ENCODE data around the gene DIPK2A.

DIPK2A gene

DNA sequence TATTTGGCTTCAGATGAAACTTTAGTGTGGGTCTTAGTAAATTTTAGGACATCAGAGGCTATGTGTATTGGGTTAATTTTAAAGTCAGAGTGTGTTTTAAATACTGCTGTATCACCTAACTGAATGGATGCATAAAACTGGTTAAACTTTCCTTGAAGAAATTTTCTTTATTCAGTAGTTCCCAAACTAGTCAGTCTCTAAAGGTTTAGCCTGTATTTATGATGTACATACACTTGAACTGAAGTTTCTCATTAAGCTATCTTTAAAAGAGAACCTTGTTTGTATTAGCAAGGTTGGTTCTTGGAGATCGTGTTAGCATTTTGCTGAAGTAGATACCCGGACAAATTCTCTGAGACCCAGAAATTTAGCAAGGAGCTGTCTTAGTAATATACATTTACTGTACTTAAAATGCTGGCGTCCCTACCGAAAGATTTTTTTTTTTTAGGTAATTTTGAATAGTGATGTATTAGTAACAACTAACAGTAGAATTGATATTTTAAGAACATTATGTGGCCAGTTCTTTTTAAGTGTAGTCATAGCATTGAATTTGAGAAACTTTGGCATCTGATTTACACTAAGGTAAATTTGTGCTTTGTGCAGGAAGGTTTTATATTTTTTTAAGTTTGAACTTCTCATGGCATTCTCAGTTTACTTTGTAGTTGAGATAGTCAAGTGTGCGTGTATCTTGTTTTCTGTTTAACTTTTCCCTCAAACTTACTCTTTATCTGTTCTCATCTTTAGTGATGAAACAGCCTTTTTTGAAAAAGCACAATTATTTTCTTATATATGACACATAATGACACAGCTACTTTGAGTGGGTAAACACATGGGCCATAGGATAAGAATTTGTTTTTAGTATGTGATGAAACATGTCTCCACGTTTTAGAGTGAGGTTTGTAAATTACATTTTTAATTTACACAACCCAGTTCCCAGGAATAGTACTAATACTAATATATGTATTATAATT, 2.9 kb downstream of the DIPK2A start:
- no peak for DNase-seq

DNA sequence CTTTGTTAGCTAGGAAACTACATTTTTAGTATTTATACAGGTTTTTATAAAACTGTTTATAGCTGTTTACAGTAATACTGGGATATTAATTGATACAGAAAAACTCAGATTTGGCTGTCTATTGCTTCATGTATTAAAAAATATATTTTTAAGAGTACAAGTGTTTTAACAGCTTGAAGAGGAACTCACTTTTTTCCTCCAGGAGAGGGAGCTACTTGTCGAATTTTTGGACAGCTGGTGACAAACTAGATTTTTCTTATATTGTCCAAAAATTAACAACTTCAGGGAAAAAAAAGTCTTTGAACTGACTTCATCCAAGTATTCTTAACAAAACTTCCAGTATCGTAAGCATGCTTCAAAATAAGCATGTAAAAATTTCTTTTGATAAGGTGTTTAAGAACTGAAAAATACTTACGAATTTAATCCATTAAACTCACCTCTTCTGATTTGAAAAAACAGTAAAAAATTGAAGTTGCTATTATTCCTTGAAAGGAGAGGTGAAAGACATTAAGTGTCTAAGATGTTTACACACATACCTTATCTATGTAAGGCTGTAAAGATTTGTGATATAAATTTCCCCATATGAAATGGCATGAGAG, 4.0 kb downstream of the DIPK2A start:
- DNase-seq, result peak; percentile 48

DNA sequence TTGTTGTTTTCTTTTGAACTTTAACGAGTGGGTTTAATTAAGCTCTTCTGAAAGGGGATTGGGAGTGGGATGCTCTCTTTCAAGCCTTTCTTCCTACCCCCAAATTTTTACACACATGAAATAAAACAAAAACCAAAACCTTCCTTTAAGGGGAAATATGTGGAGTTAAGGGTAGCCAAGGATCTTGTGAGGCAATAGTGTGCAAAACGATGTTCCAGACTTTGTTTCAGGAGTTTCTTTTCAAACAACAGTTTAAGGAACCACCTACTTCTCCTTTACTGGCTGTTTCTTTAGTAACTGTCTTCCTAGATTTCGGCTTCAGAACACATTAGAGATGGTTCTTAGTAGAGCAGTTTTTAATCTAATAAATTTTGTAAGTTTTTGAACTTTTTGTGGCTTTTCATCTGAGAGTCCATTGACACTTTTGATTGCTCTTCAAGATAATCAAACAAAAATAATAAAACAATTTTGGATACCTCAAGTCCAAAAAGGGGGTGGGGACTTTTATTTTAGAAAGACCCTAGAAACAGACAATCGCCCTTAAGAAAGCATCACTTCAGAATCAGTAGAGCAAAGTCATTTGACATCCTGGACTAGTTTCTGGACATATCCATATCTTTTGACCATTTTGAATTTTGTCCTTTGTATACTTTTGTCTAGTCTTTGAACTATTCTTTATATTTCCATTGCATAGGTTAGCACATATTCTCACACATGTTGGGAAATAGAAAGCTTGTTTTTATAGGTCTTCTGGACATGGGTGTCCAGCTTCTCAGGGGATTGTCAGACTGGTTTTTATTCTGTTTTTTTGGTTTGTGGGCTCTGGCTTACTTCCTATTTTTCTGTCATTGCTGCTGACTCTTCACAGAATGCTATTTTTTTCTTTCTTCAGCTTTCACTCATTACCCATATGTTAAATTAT, 6.0 kb downstream of the DIPK2A start:
- peak; percentile 88 for DNase-seq

DNA sequence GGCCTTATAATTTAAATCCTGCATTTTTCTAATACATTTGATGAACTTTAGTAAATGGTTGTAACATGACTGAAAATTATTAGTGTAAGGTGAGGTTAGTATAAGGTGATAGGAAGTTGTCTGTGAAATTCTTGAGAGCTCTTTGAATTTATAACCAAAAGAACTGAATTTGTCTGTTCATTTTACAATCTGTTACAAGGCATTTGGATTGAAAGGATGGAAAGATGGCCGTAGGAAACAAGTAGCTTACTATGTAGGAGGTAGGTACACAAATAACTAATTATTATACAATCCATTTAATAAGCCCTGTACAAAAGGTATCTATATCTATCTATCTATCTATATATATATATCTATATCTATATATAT, 6.6 kb downstream of the DIPK2A start:
- no peak for DNase-seq

DNA sequence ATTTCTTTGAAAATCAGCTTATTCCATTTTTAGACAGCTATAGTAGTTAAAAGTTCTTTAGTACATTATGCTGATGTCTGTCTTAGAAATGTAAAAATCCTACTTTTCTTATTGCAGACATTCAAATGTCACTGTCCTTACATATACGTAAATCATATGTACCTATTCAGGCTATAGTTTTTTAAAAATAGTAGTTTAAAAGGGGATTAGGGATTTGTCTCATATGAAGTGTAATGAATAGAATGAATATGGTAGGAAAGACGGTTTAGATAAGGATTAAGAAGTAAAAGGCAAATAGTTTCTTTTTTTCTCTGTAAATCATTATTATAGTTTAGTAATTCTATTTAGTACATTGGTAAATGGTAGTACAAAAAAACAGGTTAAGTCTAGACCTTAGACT, 7.4 kb downstream of the DIPK2A start:
- DNase-seq, result no peak

DNA sequence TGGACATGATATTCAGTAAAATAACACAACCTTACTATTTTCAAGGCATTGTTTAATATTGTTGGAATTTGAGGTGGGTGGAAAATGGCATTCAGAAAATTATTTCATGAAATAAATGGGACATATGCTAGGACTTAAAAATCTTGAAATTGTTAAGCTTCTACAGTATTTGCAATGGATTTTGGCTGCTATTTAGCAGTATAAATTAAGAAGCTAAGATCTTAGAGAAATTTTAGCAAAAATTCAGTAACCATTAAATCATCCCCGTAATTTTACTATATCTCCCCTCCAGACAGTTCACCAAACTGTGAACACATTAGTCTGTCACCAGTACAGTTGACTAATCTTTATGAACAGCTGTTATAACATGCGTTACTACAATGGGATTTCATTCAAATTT, 8.2 kb downstream of the DIPK2A start:
- no peak for DNase-seq

DNA sequence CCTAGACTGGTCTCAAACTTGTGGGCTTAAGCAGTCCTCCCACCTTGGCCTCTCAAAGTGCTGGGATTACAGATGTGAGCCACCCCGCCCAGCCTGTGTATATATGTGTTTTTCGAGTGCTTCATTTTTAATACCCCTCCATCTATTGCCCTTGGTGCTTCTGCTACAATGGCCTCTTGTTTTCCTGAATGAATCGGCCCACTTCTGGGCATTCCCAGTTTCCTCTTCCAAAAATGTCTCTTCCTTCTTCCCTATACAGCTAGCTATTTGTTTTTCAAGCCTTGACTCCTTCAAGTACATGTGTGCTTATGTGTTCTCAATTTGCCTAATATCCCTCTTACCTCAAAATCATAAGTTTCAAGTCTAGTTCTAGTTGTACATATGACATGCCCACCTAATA, 16.7 kb downstream of the DIPK2A start:
- DNase-seq, result no peak

DNA sequence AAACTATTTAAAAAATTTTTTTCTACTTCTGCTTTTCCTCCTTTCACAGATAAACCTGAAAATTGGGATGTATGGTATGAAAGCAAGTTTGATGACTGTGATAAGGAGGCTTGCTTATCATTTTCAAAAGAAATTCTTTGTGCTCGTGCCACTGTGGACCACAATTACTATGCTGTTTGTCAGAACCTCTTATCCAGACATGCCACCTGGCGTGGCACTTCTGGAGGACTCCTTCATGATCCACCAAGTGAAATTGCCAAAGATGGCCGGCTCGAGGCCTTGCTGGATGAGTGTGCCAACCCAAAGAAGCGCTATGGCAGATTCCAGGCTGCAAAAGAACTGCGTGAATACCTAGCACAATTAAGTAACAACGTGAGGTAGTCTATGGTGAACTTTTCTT, 17.8 kb downstream of the DIPK2A start:
- no peak for DNase-seq

DNA sequence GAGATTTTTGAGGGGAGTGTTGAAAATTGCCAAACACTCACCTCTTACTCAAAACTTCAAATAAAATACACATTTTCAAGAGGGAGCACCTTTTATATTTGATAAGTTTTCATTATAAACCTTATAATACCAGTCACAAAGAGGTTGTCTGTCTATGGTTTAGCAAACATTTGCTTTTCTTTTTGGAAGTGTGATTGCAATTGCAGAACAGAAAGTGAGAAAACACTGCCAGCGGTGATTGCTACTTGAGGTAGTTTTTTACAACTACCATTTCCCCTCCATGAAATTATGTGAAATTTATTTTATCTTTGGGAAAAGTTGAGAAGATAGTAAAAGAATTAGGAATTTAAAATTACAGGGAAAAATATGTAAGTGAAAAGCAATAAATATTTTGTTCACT, 20.1 kb downstream of the DIPK2A start:
- peak; percentile 23 for DNase-seq

DNA sequence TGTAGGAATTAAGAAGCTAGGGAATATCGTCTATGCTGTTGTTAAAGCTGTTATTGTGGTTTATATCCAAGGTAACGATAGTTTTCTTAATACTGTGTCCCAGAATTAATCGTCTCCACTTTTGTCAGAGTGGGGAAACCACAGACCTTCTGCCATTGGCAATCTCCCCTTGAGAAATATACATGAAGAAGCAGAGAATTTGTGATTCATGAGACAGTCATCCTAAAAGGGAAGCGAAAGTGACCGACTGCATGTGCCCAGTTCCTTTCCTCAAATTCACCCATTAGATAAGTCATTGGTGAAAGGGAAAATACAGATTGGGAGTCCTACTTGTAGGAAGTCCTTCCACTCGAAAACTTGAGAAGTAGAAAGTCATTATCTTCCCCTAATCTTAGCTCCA, 26.6 kb downstream of the DIPK2A start:
- peak; percentile 99 for DNase-seq

DNA sequence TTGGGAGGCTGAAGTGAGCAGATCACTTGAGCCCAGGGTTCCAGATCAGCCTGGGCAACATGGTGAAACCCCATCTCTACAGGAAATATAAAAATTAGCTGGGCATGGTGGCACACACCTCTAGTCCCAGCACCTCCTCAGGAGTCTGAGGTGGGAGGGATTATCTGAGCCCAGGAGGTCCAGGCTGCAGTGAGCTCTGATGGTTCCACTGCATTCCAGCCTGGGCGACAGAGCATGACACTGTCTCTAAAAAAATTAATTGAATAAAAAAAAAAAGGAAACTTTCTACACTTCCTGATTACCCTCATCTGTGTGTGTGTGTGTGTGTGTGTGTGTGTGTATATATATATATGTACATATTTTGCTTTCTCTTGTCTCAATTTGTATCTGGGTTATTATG, 31.4 kb downstream of the DIPK2A start:
- DNase-seq, result no peak

DNA sequence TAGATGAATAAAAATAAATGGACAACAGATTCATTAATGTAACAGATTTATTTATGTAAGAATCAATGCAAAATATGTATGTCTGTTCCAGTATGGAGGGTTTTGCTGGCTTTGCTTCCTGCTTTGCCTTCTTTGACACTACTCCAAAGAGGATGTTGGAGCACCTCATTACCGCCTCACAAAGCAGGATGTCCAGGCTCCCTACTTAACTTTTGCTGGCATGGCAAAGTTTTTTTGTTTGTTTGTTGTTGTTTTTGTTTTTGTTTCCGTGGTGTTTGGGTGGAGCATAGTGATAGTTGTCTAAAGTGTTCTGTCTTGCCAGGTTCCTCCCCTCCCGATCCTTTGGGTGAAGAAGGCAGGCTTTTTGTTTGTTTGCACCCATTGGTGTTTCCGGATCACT, 38.7 kb downstream of the DIPK2A start:
- DNase-seq, result no peak

DNA sequence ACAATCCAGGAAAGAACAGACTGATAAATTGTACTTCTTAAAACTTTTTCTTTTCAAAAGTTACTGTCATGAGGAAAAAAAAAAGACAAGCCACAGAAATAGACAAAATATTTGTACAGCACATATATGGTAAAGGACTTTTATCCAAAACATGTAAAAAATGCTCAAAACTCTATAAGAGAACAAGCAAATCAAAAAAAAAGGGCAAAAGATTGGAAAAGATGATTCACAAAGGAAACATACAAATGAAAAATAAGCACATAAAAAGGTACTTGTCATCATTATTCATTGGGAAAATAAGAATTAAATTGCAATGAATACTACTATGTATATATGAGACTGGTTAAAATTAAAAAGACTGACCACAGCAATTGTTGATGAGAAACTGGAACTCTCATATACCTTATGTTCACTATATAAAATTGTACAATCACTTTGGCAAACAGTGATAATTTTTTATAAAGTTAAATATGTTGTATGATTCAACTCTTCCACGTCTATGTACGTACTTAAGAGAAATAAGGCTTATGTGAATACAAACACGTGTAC, 39.7 kb downstream of the DIPK2A start:
- DNase-seq, result no peak

DNA sequence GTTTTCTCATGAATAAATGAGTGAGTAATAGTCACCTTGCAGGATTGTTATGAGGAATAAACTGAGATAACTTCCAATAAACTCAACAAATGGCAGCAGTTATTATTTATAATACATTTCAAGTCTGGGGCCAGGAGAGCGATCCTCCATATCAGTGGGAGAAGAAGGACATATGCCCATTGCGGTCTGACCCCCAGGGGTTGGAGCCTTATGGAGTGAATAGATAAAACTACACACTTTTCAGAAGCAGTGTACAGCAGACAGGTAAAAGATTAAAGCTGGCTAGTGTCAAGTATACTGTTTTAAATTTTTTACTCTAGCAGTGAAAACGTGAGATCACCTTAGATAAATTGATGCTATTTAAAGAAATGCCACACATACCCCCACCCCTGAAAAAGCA, 43.5 kb downstream of the DIPK2A start:
- no peak for DNase-seq

DNA sequence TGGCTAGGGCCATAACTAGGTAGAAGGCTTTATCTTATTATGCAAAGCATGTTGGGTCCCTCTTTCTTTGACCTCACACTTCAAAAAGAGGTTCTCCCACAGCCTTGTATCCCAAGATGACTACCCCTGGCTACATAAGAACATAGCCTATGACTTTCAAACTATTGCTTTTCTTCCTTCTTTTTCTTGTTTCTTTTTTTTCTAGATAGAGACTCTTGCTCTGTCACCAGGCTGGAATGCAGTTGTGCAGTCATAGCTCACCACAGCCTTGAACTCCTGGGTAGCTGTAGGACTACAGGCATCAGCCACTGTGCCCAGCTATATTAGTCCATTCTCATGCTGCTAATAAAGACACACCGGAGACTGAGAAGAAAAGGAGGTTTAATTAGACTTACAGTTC, 47.2 kb downstream of the DIPK2A start:
- peak; percentile 14 for DNase-seq

Data from MV-4-11 (cell line).